ENCODE data around the gene UBL4B. TPM values are rescaled to one million over a fixed set of nuclear protein-coding genes. Genes with fewer than 3 reads are reported as not detected.

UBL4B gene
- total and polyA plus RNA-seq, 8 donors = not detected

DNA sequence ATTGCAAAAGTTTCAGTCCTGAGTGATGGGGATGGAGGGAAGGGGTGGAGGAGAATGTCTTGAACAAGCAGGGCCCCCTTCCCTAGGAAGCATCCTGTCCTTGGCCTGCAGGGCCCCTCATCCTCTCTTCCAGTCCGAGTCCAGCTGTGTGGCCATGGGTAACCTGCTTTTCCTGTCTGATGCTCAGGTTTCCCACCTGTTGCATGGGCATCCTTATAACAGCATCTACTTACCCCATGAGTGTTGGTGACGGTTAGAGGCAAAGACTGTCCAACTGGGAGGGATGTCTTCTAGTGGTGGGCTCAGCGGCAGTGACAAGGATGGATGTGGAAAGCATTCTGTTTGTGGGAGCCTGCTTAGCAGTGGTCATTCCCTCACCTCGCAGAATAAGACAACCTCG, 1.9 kb downstream of the UBL4B start:
- DNase-seq = no peak
- intact Hi-C loops (cut with DNase I; ENCODE audit: low total_unique reads) = no loop called here
- Histone ChIP-seq H3K36me3 (no peaks in the 10 kb centered on the region), H3K27ac (no peak overlapping the region), H3K9me3 (no peaks in the 10 kb centered on the region), H3K4me1 (no peaks in the 10 kb centered on the region), H3K4me3 (no peak overlapping the region), H3K27me3 (peaks cover 0 to 70% (median 18%) of the 10 kb centered on the region in 3 donors)
- 61 to 81% (median 76%) methylated on average over 2 to 5 of the region's 5 CpGs for WGBS, 5 donors
- no peak for TF ChIP-seq POLR2A (IDR thresholded peaks at IDR 0.05)
- no peak for TF ChIP-seq EP300 (IDR thresholded peaks at IDR 0.05)
- no peak for TF ChIP-seq POLR2AphosphoS5 (IDR thresholded peaks at IDR 0.05)
- no peak for TF ChIP-seq CTCF (IDR thresholded peaks at IDR 0.05)

- intact Hi-C loops (cut with DNase I; ENCODE audit: low total_unique reads) = no loop called here
- TF ChIP-seq POLR2AphosphoS5 (IDR thresholded peaks at IDR 0.05) = no peak
- TF ChIP-seq CTCF (IDR thresholded peaks at IDR 0.05) = no peak
- H3K36me3 ChIP-seq = no peaks in the 10 kb centered on the region
- no peak overlapping the region for H3K4me3 ChIP-seq
- 46 to 65% (median 61%) methylated on average over 5 of the region's 5 CpGs for WGBS, 5 donors
- no peaks in the 10 kb centered on the region for H3K9me3 ChIP-seq
- H3K27me3 ChIP-seq = peaks cover 0 to 68% (median 18%) of the 10 kb centered on the region in 3 donors
- no peak overlapping the region for H3K27ac ChIP-seq
- DNase-seq = no peak
- H3K4me1 ChIP-seq = no peaks in the 10 kb centered on the region
These were observed 2.5 kb downstream of the UBL4B start for GRCh38 chr1:110114784-110115183.

DNA sequence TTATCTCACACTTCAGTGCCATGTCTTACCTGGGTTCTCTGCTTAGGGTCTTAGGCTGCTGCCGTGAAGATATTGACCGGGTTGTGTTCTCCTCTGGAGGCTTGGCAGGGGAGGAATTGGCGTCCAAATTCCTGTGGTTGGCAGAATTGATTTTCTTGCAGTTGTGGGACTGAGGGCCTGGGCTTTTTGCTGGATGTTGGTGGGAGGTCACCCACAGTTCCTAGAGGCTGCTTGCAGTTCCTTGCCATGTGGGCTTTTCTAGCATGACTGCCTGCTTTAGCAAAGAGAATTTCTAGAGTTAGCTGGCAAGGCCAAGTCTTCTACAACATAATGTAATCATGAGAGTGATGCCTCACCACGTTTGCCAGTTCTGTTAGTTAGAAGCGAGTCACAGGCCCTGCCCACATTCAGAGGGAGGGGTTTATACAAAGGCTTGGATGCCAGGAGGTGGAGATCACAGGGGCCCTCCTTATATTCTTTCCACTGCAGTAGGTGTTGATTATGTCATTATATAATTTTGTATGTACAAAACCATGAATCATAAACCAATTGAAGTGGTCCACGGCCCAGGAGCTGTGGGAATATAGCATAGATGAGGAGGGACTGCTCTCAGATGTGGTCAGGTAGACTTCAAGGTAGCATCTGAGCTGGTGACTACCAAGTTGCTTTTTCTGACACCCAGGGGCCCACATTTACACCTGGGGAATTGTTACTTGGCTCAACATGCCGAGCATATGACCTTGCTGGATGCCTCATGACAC, 6.6 kb downstream of the UBL4B start:
- Histone ChIP-seq H3K4me3 (no peak overlapping the region), H3K4me1 (no peaks in the 10 kb centered on the region), H3K36me3 (no peaks in the 10 kb centered on the region), H3K27me3 (peaks cover 0 to 39% (median 22%) of the 10 kb centered on the region in 3 donors), H3K9me3 (peaks cover 0 to 5% (median 4%) of the 10 kb centered on the region in 4 donors), H3K27ac (no peak overlapping the region)
- intact Hi-C loops (cut with DNase I; ENCODE audit: low total_unique reads) = no loop called here
- 51 to 60% (median 59%) methylated on average over 7 of the region's 7 CpGs for WGBS, 5 donors
- TF ChIP-seq POLR2A (IDR thresholded peaks at IDR 0.05) (no peak), EP300 (IDR thresholded peaks at IDR 0.05) (no peak), CTCF (IDR thresholded peaks at IDR 0.05) (no peak), POLR2AphosphoS5 (IDR thresholded peaks at IDR 0.05) (no peak)
- DNase-seq = no peak

- peaks cover 0 to 6% (median 6%) of the 10 kb centered on the region in 4 donors for H3K9me3 ChIP-seq
- H3K36me3 ChIP-seq = no peaks in the 10 kb centered on the region
- peak in 1 of 2 donors; percentile 71 for DNase-seq
- 31 to 67% (median 40%) methylated on average over 2 to 3 of the region's 3 CpGs for WGBS, 5 donors
- H3K27me3 ChIP-seq = peaks cover 0 to 29% (median 12%) of the 10 kb centered on the region in 3 donors
- no peak overlapping the region for H3K27ac ChIP-seq
- no peak overlapping the region for H3K4me3 ChIP-seq
- intact Hi-C loops (cut with DNase I; ENCODE audit: low total_unique reads) = no loop called here
- H3K4me1 ChIP-seq = no peaks in the 10 kb centered on the region
- peak in 2 of 3 donors; percentile 40 to 42 for TF ChIP-seq POLR2AphosphoS5 (IDR thresholded peaks at IDR 0.05)
- TF ChIP-seq EP300 (IDR thresholded peaks at IDR 0.05) = no peak
These were observed 7.6 kb downstream of the UBL4B start for GRCh38 chr1:110119843-110120242.

DNA sequence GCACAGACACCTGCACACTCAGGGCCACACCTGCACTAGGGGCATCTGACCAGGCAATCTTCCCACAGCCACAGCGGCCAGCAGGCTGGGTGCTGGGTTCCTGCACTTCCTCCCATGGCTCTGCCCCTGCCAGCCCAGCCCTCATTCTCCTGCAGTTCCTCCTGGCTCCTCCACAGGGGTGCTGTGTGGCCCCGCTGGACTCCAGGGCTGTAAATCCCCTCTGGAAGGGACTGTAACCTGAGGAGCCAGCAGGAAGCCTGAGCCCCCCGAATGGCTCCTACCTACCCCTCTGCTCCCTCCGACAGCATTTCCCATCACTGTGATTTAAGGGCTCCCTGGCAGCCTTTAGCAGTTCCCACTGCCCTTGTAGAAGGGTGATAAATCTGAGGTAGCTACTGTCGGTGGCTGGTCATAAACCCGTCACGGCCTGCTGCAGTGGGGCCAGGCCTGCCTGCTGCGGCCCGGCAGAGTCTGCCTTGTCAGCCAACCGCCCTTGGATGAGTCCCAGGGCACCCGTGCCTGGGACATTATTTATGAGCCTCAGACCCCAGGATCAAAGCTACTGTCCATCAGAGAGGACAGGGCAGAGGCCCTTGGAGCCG, 8.8 kb downstream of the UBL4B start:
- intact Hi-C loops (cut with DNase I; ENCODE audit: low total_unique reads) = no loop called here
- no peak overlapping the region for H3K27ac ChIP-seq

More for the DNA sequence above, 8.8 kb downstream of the UBL4B start:
- Histone ChIP-seq H3K4me3 (no peak overlapping the region), H3K9me3 (peaks cover 0 to 9% (median 7%) of the 10 kb centered on the region in 4 donors), H3K4me1 (no peaks in the 10 kb centered on the region), H3K27me3 (peaks cover 0 to 17% (median 8%) of the 10 kb centered on the region in 3 donors), H3K36me3 (no peaks in the 10 kb centered on the region)
- WGBS, 5 donors = 34 to 62% (median 55%) methylated on average over 4 to 12 of the region's 12 CpGs
- TF ChIP-seq CTCF (IDR thresholded peaks at IDR 0.05) (no peak), POLR2AphosphoS5 (IDR thresholded peaks at IDR 0.05) (no peak), EP300 (IDR thresholded peaks at IDR 0.05) (no peak), POLR2A (IDR thresholded peaks at IDR 0.05) (no peak)
- DNase-seq = no peak

Data from stomach (tissue), 9 donors.